SK-N-SH treated with all-trans-retinoic acid at 6 μM for 48 hours (cell line): ENCODE results near the gene HAP1.

ENCODE experiments used
- CSRNP3 ChIP-seq: fragments of 250-450 bp; sonication (Bioruptor Pico); IDR thresholded peaks from 2 replicates; pipeline ENCODE4 v1.5.1; 2021; ENCODE audit warnings: mild to moderate bottlenecking, moderate library complexity
- PATZ1 ChIP-seq: fragments of 250-450 bp; sonication (Bioruptor Pico); IDR thresholded peaks from 2 replicates; pipeline ENCODE4 v1.8.0; 2020; ENCODE audit warnings: mild to moderate bottlenecking, moderate library complexity, borderline replicate concordance
- POU6F1 ChIP-seq: fragments of 250-450 bp; sonication (Bioruptor Pico); IDR thresholded peaks from 2 replicates; pipeline ENCODE4 v1.8.0; 2021; ENCODE audit warnings: low read depth, mild to moderate bottlenecking, moderate library complexity, borderline replicate concordance
- RARB ChIP-seq: fragments of 250-450 bp; sonication (Bioruptor Pico); IDR thresholded peaks from 2 replicates; pipeline ENCODE4 v1.8.0; 2021; ENCODE audit warnings: mild to moderate bottlenecking, moderate library complexity
- ZFP30 ChIP-seq: fragments of 450-650 bp; formaldehyde crosslinking; IDR thresholded peaks from 2 replicates; pipeline ENCODE4 v1.5.0; 2022; ENCODE audit warnings: mild to moderate bottlenecking, moderate library complexity

GRCh38 chr17:41782142-41782541, 47.7 kb upstream of the HAP1 start:
- TF ChIP-seq RARB (CRISPR knock-in tag) = no peak
- no peak for TF ChIP-seq CSRNP3
- TF ChIP-seq ZFP30 (CRISPR knock-in tag) = no peak
- TF ChIP-seq PATZ1 (CRISPR knock-in tag) = no peak
- TF ChIP-seq POU6F1 (CRISPR knock-in tag) = no peak
